HepG2 (cell line): ENCODE results near the gene PPIA. TPM values are rescaled to one million over a fixed set of nuclear protein-coding genes. Genes with fewer than 3 reads are reported as not detected.

Experiments used
- ATAC-seq: fragments of 200-7000 bp; cut with Tn5 transposase; 3 replicates; pipeline ENCODE4 v1.9.1; 2020; ENCODE audit warnings: mild to moderate bottlenecking, moderate library complexity
- BruUV-seq: library from RNA; stranded (reverse); fragments of 400-500 nt; replicated peaks from 2 replicates; lab custom pipeline; 2021; lab: Mats Ljungman, UMichigan
- CTCF ChIA-PET: fragments of 300-600 bp; formaldehyde crosslinking; extraction: SDS; loops from one replicate; lab custom pipeline; 2021; ENCODE audit warnings: low total read pairs, inconsistent platforms, low intra/inter-chr PET ratio; lab: Yijun Ruan, JAX
- POLR2A ChIA-PET: fragments of 350-600 bp; sonication (Branson Sonifier 250); formaldehyde crosslinking; loops from one replicate; lab custom pipeline; 2020; ENCODE audit warnings: antibody characterized with exemption, inconsistent platforms; lab: Yijun Ruan, JAX
- DNase-seq: peaks from one replicate; pipeline ENCODE4 v3.0.0-alpha.2; 2015; ENCODE audit warnings: low spot score
- FAIRE-seq: peaks from 3 replicates; lab custom pipeline; 2011; peaks lifted over from hg19 to GRCh38; lab: Jason Lieb, UNC
- H2AFZ ChIP-seq: one replicate; pipeline ENCODE4 v1.6.1; 2011; ENCODE audit warnings: low read length, inconsistent platforms
- H3K27ac ChIP-seq: fragments of 300-600 bp; 3 replicates; pipeline ENCODE4 v1.8.0; 2011; ENCODE audit warnings: mixed run types, mild to moderate bottlenecking, mixed read lengths, low read length, inconsistent platforms; ENCODE audit not compliant: insufficient read depth; ENCODE audit errors: extremely low read length
- H3K27me3 ChIP-seq, 2 experiments: fragments of 200-600 bp in 1 of 2; 2 replicates in 1 of 2; 3 replicates in 1 of 2; pipeline versions ENCODE4 v1.6.0 to v1.8.0; 2011; ENCODE audit warnings: low read length in 2 of 2, mild to moderate bottlenecking in 2 of 2, moderate library complexity in 2 of 2, inconsistent platforms in 1 of 2; ENCODE audit not compliant: insufficient read depth in 2 of 2, control insufficient read depth in 1 of 2
- H3K36me3 ChIP-seq, 2 experiments: fragments of 200-600 bp in 1 of 2; replicated peaks in 1 of 2; 2 replicates in 1 of 2; 3 replicates in 1 of 2; pipeline versions ENCODE4 v1.5.1 to v1.8.0; 2011; ENCODE audit warnings: low read length in 2 of 2, inconsistent platforms in 1 of 2; ENCODE audit not compliant: insufficient read depth in 2 of 2, control insufficient read depth in 1 of 2
- H3K4me1 ChIP-seq: 2 replicates; pipeline ENCODE4 v1.5.1; 2012; ENCODE audit warnings: low read length, inconsistent platforms; ENCODE audit not compliant: insufficient read depth
- H3K4me2 ChIP-seq: 2 replicates; pipeline ENCODE4 v1.6.0; 2011; ENCODE audit warnings: low read depth, low read length, inconsistent platforms
- H3K4me3 ChIP-seq, 3 experiments: fragments of 200-600 bp in 1 of 3; sonication (generic), shearing (Covaris generic) in 1 of 3; replicated peaks in 1 of 3; 2 replicates each; pipeline ENCODE4 v1.5.1; 2011 to 2016; ENCODE audit warnings: low read length in 3 of 3, inconsistent platforms in 2 of 3, low read depth in 2 of 3, mild to moderate bottlenecking in 2 of 3, control low read depth in 1 of 3, mixed read lengths in 1 of 3; ENCODE audit not compliant: insufficient read depth in 1 of 3
- H3K79me2 ChIP-seq: one replicate; pipeline ENCODE4 v1.6.1; 2011; ENCODE audit warnings: low read length, inconsistent platforms; ENCODE audit not compliant: insufficient read depth
- H3K9ac ChIP-seq: 2 replicates; pipeline ENCODE4 v1.6.0; 2011; ENCODE audit warnings: mild to moderate bottlenecking, low read depth, low read length, inconsistent platforms; ENCODE audit not compliant: insufficient read depth
- H3K9me3 ChIP-seq: 2 replicates; pipeline ENCODE4 v1.5.1; 2012; ENCODE audit warnings: mild to moderate bottlenecking, low read length
- H4K20me1 ChIP-seq: 2 replicates; pipeline ENCODE4 v1.6.0; 2011; ENCODE audit warnings: inconsistent platforms, mild to moderate bottlenecking, low read length, moderate library complexity; ENCODE audit not compliant: insufficient read depth
- ETV5 ChIP-seq: IDR thresholded peaks from 2 replicates; pipeline ENCODE4 v1.6.1; 2018; ENCODE audit warnings: missing biosample characterization, missing genetic modification reagents, inconsistent platforms, borderline replicate concordance
- IRF9 ChIP-seq: sonication (generic); formaldehyde crosslinking; IDR thresholded peaks from 2 replicates; pipeline ENCODE4 v1.8.0; 2022; ENCODE audit warnings: missing genetic modification reagents, mild to moderate bottlenecking, borderline replicate concordance
- NONO ChIP-seq, 2 experiments: fragments of 450-650 bp in 1 of 2; sonication (generic) in 1 of 2; formaldehyde crosslinking in 1 of 2; IDR thresholded peaks in 1 of 2; conservative IDR thresholded peaks in 1 of 2; 2 replicates each; pipeline versions ENCODE4 v1.6.1 to v1.8.0; 2017 to 2022; ENCODE audit warnings: mild to moderate bottlenecking in 1 of 2, missing genetic modification reagents in 1 of 2, moderate library complexity in 1 of 2
- ZNF280D ChIP-seq: sonication (generic); formaldehyde crosslinking; IDR thresholded peaks from 2 replicates; pipeline ENCODE4 v1.5.1; 2020; ENCODE audit warnings: mild to moderate bottlenecking, missing genetic modification reagents
- ZNF281 ChIP-seq: sonication (generic); formaldehyde crosslinking; IDR thresholded peaks from 2 replicates; pipeline ENCODE4 v1.4.0; 2020; ENCODE audit warnings: missing genetic modification reagents, borderline replicate concordance
- ZNF574 ChIP-seq: sonication (generic); formaldehyde crosslinking; IDR thresholded peaks from 2 replicates; pipeline ENCODE4 v1.4.0; 2020; ENCODE audit warnings: missing genetic modification reagents
- ZNF770 ChIP-seq: sonication (generic); formaldehyde crosslinking; IDR thresholded peaks from 2 replicates; pipeline ENCODE4 v1.5.0; 2020; ENCODE audit warnings: mild to moderate bottlenecking, missing genetic modification reagents
- ZNF792 ChIP-seq: IDR thresholded peaks from 2 replicates; pipeline ENCODE4 v1.6.1; 2016
- WGBS: methylation state at CpG from one replicate; pipeline ENCODE4 v1.1.6; 2017; ENCODE audit warnings: low lambda C conversion rate; 5-methylcytosine and 5-hydroxymethylcytosine counted together
- in situ Hi-C: cut with HindIII; loops from 2 replicates; pipeline ENCODE4 v1.10.0; 2017; ENCODE audit warnings: low pct_unique_long_range_greater_than_20kb; ENCODE audit not compliant: extremely low pct_ligation_motif_present
- intact Hi-C: fragments of 100-400 bp; cut with micrococcal nuclease; formaldehyde crosslinking; loops from one replicate; pipeline ENCODE4 v1.10.0; 2022; ENCODE audit not compliant: unreplicated experiment
- polyA plus RNA-seq, 8 experiments: library from polyadenylated mRNA; depleted of rRNA in 3 of 8; stranded (reverse) in 7 of 8; unstranded in 1 of 8; fragments of >200 nt; fragmentation: Illumina TruSeq in 4 of 8; extraction: Trizol in 4 of 8; gene quantifications; 2 replicates each; pipeline versions ENCODE4 v1.2.1 to v1.2.3, GENCODE V29; 2011 to 2016; ENCODE audit warnings: low read depth in 4 of 8, missing spikeins in 1 of 8, mixed read lengths in 1 of 8; ENCODE audit not compliant: insufficient read depth in 1 of 8
- total RNA-seq, 5 experiments: library from RNA; depleted of rRNA; stranded (reverse); fragments of >200 nt; fragmentation: Illumina TruSeq; extraction: Trizol; gene quantifications; 2 replicates each; pipeline ENCODE4 v1.2.3, GENCODE V29; 2016; ENCODE audit warnings: low read depth in 1 of 5

Gene PPIA
- total and polyA plus RNA-seq, 2 of the 13 experiments (the other 11 are each of a cell fraction or from before 2014, with no cell fraction given): 2,268 to 3,010 TPM

- H3K9ac ChIP-seq: 0 out of 2 replicates have a peak overlapping the region, but pooled peaks have one; percentile 13
- WGBS: 10% methylated on average over 4 of the region's 6 CpGs
- no peak overlapping the region for H3K27ac ChIP-seq
- no peaks in the 10 kb centered on the region for H3K36me3 ChIP-seq
- CTCF ChIA-PET: no interaction called here
- POLR2A ChIA-PET: interaction anchor here (1.4 to 2.9 kb wide), 2 partner anchors 111 to 144 kb away, joined by 8 to 13 read pairs; partner anchors contain the start of gene OGDH
- peak overlapping the region in 2 of 3 experiments; percentile 11 to 16; a peak in 2 of 6 replicates for H3K4me3 ChIP-seq
- no TSS peak for BruUV-seq
- H3K79me2 ChIP-seq: peaks cover 23% of the 10 kb centered on the region
- no peak overlapping the region for H2AFZ ChIP-seq
- H3K4me1 ChIP-seq: peaks cover 26% of the 10 kb centered on the region
- DNase-seq (no peak), FAIRE-seq (no peak), ATAC-seq (peak; percentile 7)
- H3K4me2 ChIP-seq: peak overlapping the region; percentile 74
- no peaks in the 10 kb centered on the region for H3K9me3 ChIP-seq
- intact Hi-C loops (no loop called here), in situ Hi-C loops (loop anchor here (25.0 kb wide), 1 partner anchor 164 kb away; the partner anchor contains the start of gene TMED4)
- H3K27me3 ChIP-seq: no peaks in the 10 kb centered on the region; a peak in 1 of 5 replicates
- peaks cover 7% of the 10 kb centered on the region for H4K20me1 ChIP-seq
- TF ChIP-seq IRF9 (no peak), ZNF792 (CRISPR knock-in tag) (no peak), NONO (IDR thresholded peaks at IDR 0.05) (no peak), NONO (CRISPR knock-in tag; conservative IDR thresholded peaks at IDR 0.05) (no peak), ZNF574 (no peak), ZNF280D (CRISPR knock-in tag) (no peak), ZNF281 (CRISPR knock-in tag) (peak; percentile 65; the same call in 1 of the 2 replicates), ETV5 (CRISPR knock-in tag) (no peak), ZNF770 (no peak)
Measured at GRCh38 chr7:44750921-44751571, 45.4 kb upstream of the PPIA start.
